H1 (cell line): ENCODE measurements around the gene CEP85. TPM values are rescaled to one million over a fixed set of nuclear protein-coding genes. Genes with fewer than 3 reads are reported as not detected.

Experiments used
- BACH1 ChIP-seq: IDR thresholded peaks from 2 replicates; pipeline ENCODE4 v1.6.1; 2012; ENCODE audit warnings: low read length, improper control_type of control experiment
- CHD1 ChIP-seq: IDR thresholded peaks from 2 replicates; pipeline ENCODE4 v1.6.1; 2012; ENCODE audit warnings: low read depth, low read length, improper control_type of control experiment
- CREB1 ChIP-seq: IDR thresholded peaks from 2 replicates; pipeline ENCODE4 v1.6.1; 2012; ENCODE audit warnings: inconsistent platforms
- EGR1 ChIP-seq: IDR thresholded peaks from 2 replicates; pipeline ENCODE4 v1.6.1; 2011; ENCODE audit warnings: low read depth, low read length, borderline replicate concordance
- EP300 ChIP-seq, 2 experiments: IDR thresholded peaks; 1 replicate in 1 of 2; 2 replicates in 1 of 2; pipeline ENCODE4 v1.6.1; 2011 to 2012; ENCODE audit warnings: low read depth in 2 of 2, low read length in 2 of 2, mild to moderate bottlenecking in 2 of 2, borderline replicate concordance in 1 of 2, inconsistent platforms in 1 of 2, moderate library complexity in 1 of 2
- HDAC6 ChIP-seq: IDR thresholded peaks from one replicate; pipeline ENCODE4 v1.7.1; 2012; ENCODE audit warnings: low read depth, mild to moderate bottlenecking, inconsistent platforms, low read length, moderate library complexity
- JUND ChIP-seq: IDR thresholded peaks from 2 replicates; pipeline ENCODE4 v1.6.1; 2011; ENCODE audit warnings: mild to moderate bottlenecking, improper control_type of control experiment, low read length
- SP4 ChIP-seq: IDR thresholded peaks from 2 replicates; pipeline ENCODE4 v1.6.1; 2012; ENCODE audit warnings: low read length, inconsistent platforms
- TAF7 ChIP-seq: optimal IDR thresholded peaks from 2 replicates; pipeline ENCODE3; 2011; ENCODE audit warnings: low read depth, mild to moderate bottlenecking, inconsistent platforms, low read length, moderate library complexity, borderline replicate concordance
- polyA plus RNA-seq, 7 experiments: library from polyadenylated mRNA; depleted of rRNA in 3 of 7; stranded (reverse) in 5 of 7; unstranded in 2 of 7; fragments of >200 nt in 5 of 7; fragments of 200-250 nt in 2 of 7; gene quantifications; 1 replicate in 5 of 7; 2 replicates in 1 of 7; 4 replicates in 1 of 7; pipeline versions ENCODE4 v1.2.1 to v1.2.3, GENCODE V29; 2011 to 2013; ENCODE audit warnings: missing spikeins in 2 of 7, mixed read lengths in 2 of 7
- total RNA-seq: library from RNA; stranded (reverse); fragmentation: NEBNext Ultra II Directional; extraction: Animal tissue kit (Norgen Biotek cat#: 25700); gene quantifications from 2 replicates; pipeline ENCODE4 v1.2.1, GENCODE V29; 2021

CEP85 gene
- total and polyA plus RNA-seq, 2 of the 8 experiments (the other 6 are each of a cell fraction or from before 2014, with no cell fraction given): 40.4 to 43.7 TPM

- TF ChIP-seq EP300 (IDR thresholded peaks at IDR 0.05; ENCODE audit: borderline replicate concordance in 1 of 2, low read depth in 2 of 2, low read length in 2 of 2): no peak
- TF ChIP-seq EGR1: no peak
- TF ChIP-seq CREB1: 0 out of 2 replicates have a peak, but pooled peaks have one; percentile 25
- TF ChIP-seq CHD1: no peak
- TF ChIP-seq JUND: no peak
- TF ChIP-seq HDAC6: no peak
- TF ChIP-seq SP4: no peak
- TF ChIP-seq TAF7: peak; percentile 30
- no peak for TF ChIP-seq BACH1
These were observed 50.8 kb downstream of the CEP85 start (continued) for GRCh38 chr1:26284597-26285347.
